ENCODE data around the gene IMPACT.

The IMPACT gene

GRCh38 chr18:24462838-24463775, 36.6 kb downstream of the IMPACT start:
- TF ChIP-seq SIN3A (IDR thresholded peaks at IDR 0.05; ENCODE audit: borderline replicate concordance, insufficient read depth, low read length), result no peak
- TF ChIP-seq TAF1 (IDR thresholded peaks at IDR 0.05; ENCODE audit: borderline replicate concordance, insufficient read depth, low read length), result no peak
- TF ChIP-seq, protein P1, sequence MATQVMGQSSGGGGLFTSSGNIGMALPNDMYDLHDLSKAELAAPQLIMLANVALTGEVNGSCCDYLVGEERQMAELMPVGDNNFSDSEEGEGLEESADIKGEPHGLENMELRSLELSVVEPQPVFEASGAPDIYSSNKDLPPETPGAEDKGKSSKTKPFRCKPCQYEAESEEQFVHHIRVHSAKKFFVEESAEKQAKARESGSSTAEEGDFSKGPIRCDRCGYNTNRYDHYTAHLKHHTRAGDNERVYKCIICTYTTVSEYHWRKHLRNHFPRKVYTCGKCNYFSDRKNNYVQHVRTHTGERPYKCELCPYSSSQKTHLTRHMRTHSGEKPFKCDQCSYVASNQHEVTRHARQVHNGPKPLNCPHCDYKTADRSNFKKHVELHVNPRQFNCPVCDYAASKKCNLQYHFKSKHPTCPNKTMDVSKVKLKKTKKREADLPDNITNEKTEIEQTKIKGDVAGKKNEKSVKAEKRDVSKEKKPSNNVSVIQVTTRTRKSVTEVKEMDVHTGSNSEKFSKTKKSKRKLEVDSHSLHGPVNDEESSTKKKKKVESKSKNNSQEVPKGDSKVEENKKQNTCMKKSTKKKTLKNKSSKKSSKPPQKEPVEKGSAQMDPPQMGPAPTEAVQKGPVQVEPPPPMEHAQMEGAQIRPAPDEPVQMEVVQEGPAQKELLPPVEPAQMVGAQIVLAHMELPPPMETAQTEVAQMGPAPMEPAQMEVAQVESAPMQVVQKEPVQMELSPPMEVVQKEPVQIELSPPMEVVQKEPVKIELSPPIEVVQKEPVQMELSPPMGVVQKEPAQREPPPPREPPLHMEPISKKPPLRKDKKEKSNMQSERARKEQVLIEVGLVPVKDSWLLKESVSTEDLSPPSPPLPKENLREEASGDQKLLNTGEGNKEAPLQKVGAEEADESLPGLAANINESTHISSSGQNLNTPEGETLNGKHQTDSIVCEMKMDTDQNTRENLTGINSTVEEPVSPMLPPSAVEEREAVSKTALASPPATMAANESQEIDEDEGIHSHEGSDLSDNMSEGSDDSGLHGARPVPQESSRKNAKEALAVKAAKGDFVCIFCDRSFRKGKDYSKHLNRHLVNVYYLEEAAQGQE (IDR thresholded peaks at IDR 0.05; ENCODE audit: insufficient read depth in 1 of 2, low read depth in 2 of 2, low read length in 2 of 2), result no peak
- no peak for TF ChIP-seq POLR2AphosphoS5 (IDR thresholded peaks at IDR 0.05; ENCODE audit: low read depth, low read length)
- no peak for TF ChIP-seq FOXP2 (optimal IDR thresholded peaks at IDR 0.05; ENCODE audit: borderline replicate concordance, extremely low read depth, extremely low read length, insufficient read depth)

DNA sequence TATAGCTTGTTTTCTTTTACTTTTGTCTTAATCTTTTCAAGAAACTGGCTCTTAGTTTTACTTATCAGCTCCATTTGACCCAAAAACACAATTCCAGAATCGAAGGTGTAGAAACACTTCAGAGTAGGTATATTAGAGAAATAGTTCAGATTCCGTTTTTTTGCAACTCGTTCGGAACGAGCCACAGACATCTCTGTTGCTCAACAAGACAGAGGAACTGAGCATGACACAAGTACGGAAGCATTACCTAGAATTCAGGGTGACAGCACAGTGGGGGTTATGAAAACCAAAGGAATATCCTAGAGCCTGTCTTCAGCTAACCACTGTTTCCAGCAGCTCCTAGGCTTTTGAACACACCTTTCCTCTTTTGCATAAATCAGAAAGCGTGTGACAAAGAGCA, 39.0 kb downstream of the IMPACT start:
- TF ChIP-seq FOXP2 (optimal IDR thresholded peaks at IDR 0.05; ENCODE audit: borderline replicate concordance, extremely low read depth, extremely low read length, insufficient read depth) (no peak), SIN3A (IDR thresholded peaks at IDR 0.05; ENCODE audit: borderline replicate concordance, insufficient read depth, low read length) (no peak), POLR2AphosphoS5 (IDR thresholded peaks at IDR 0.05; ENCODE audit: low read depth, low read length) (no peak), TAF1 (IDR thresholded peaks at IDR 0.05; ENCODE audit: borderline replicate concordance, insufficient read depth, low read length) (no peak)
- TF ChIP-seq, protein P1 (IDR thresholded peaks at IDR 0.05; ENCODE audit: insufficient read depth in 1 of 2, low read depth in 2 of 2, low read length in 2 of 2), result no peak

GRCh38 chr18:24466771-24467170, 40.3 kb downstream of the IMPACT start:
- no peak for TF ChIP-seq SIN3A (IDR thresholded peaks at IDR 0.05; ENCODE audit: borderline replicate concordance, insufficient read depth, low read length)
- TF ChIP-seq FOXP2 (optimal IDR thresholded peaks at IDR 0.05; ENCODE audit: borderline replicate concordance, extremely low read depth, extremely low read length, insufficient read depth), result no peak
- TF ChIP-seq TAF1 (IDR thresholded peaks at IDR 0.05; ENCODE audit: borderline replicate concordance, insufficient read depth, low read length), result no peak
- TF ChIP-seq, protein P1 (IDR thresholded peaks at IDR 0.05; ENCODE audit: insufficient read depth in 1 of 2, low read depth in 2 of 2, low read length in 2 of 2), result no peak
- TF ChIP-seq POLR2AphosphoS5 (IDR thresholded peaks at IDR 0.05; ENCODE audit: low read depth, low read length), result no peak

DNA sequence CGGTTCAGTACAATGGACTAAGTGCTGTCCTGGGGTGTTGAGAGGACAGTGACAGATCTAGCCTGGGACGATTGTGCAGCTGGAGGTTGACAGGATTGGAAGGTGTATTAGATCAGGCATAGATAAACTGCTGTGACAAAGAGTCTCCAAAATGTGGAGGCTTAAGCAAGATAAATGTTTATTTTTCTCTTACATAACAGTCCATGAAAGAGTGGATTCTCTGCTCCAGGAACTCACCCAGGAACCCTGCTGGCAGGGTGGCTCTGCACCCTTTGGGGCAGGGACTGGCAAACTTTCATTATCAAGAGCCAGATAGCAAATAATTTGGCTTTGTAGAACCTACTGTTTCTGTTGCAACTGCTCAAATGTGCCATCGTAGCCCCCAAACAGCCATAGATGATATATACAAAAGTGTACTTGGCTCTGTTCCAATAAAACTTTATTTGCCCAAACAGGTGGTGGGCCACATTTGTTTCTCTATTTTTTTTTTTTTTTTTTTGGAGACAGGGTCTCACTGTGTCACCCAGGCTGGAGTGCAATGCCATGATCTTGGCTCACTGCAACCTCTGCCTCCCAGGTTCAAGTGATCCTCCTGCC, 43.6 kb downstream of the IMPACT start:
- TF ChIP-seq SIN3A (IDR thresholded peaks at IDR 0.05; ENCODE audit: borderline replicate concordance, insufficient read depth, low read length) (no peak), FOXP2 (optimal IDR thresholded peaks at IDR 0.05; ENCODE audit: borderline replicate concordance, extremely low read depth, extremely low read length, insufficient read depth) (no peak)

GRCh38 chr18:24470805-24471204, 44.3 kb downstream of the IMPACT start:
- TF ChIP-seq FOXP2 (optimal IDR thresholded peaks at IDR 0.05; ENCODE audit: borderline replicate concordance, extremely low read depth, extremely low read length, insufficient read depth) (no peak), POLR2AphosphoS5 (IDR thresholded peaks at IDR 0.05; ENCODE audit: low read depth, low read length) (no peak), TAF1 (IDR thresholded peaks at IDR 0.05; ENCODE audit: borderline replicate concordance, insufficient read depth, low read length) (no peak), SIN3A (IDR thresholded peaks at IDR 0.05; ENCODE audit: borderline replicate concordance, insufficient read depth, low read length) (no peak)
- TF ChIP-seq, protein P1 (IDR thresholded peaks at IDR 0.05; ENCODE audit: insufficient read depth in 1 of 2, low read depth in 2 of 2, low read length in 2 of 2), result no peak
